HG03520 (cell line): Measurements from ENCODE around the gene EPN1.

Experiments
- ATAC-seq: cut with Tn5 transposase; IDR thresholded peaks from one replicate; pipeline ENCODE4 v1.9.1; 2021; ENCODE audit warnings: mild to moderate bottlenecking, moderate library complexity; ENCODE audit not compliant: unreplicated experiment

EPN1 gene

GRCh38 chr19:55678121-55678671 is 3.2 kb downstream of the EPN1 start:
- ATAC-seq: peak; percentile 62

- ATAC-seq: no peak
These were observed 4.6 kb downstream of the EPN1 start for GRCh38 chr19:55679343-55680257.

- ATAC-seq: no peak
These were observed 5.5 kb downstream of the EPN1 start for GRCh38 chr19:55680339-55681130.

GRCh38 chr19:55681131-55682092 is 6.4 kb downstream of the EPN1 start:
- no peak for ATAC-seq

- no peak for ATAC-seq
These were observed 8.6 kb downstream of the EPN1 start for GRCh38 chr19:55683449-55684261.

GRCh38 chr19:55684946-55685681 is 10.1 kb downstream of the EPN1 start:
- ATAC-seq: no peak

- no peak for ATAC-seq
These were observed 10.8 kb downstream of the EPN1 start for GRCh38 chr19:55685776-55686175.

- ATAC-seq: no peak
These were observed 11.5 kb downstream of the EPN1 start for GRCh38 chr19:55686311-55687050.

- ATAC-seq: no peak
These were observed 12.5 kb downstream of the EPN1 start for GRCh38 chr19:55687281-55688201.

GRCh38 chr19:55688422-55689218 is 13.6 kb downstream of the EPN1 start:
- no peak for ATAC-seq

GRCh38 chr19:55689411-55690108 is 14.5 kb downstream of the EPN1 start:
- ATAC-seq: no peak

- ATAC-seq: no peak
These were observed 15.2 kb downstream of the EPN1 start for GRCh38 chr19:55690109-55690768.

- no peak for ATAC-seq
These were observed 15.9 kb downstream of the EPN1 start for GRCh38 chr19:55690769-55691545.
